Astrocyte (in vitro differentiated cells and primary cell): ENCODE results near the gene MCAT. TPM values are rescaled to one million over a fixed set of nuclear protein-coding genes. Genes with fewer than 3 reads are reported as not detected.

Experiments
- DNase-seq: peaks from one replicate; pipeline ENCODE4 v3.0.0-alpha.2; 2010; ENCODE audit warnings: low read depth
- FAIRE-seq: peaks from 2 replicates; lab custom pipeline; 2011; peaks lifted over from hg19 to GRCh38; lab: Jason Lieb, UNC
- H2AFZ ChIP-seq: 2 replicates; pipeline ENCODE4 v1.6.0; 2012; ENCODE audit warnings: low read depth, low read length, inconsistent platforms
- H3K27ac ChIP-seq: 2 replicates; pipeline ENCODE4 v1.5.1; 2011; ENCODE audit warnings: low read depth, low read length, inconsistent platforms
- H3K27me3 ChIP-seq: 2 replicates; pipeline ENCODE4 v1.6.0; 2011; ENCODE audit warnings: low read length, inconsistent platforms; ENCODE audit not compliant: insufficient read depth
- H3K36me3 ChIP-seq: 2 replicates; pipeline ENCODE4 v1.5.1; 2011; ENCODE audit warnings: low read length, inconsistent platforms; ENCODE audit not compliant: insufficient read depth
- H3K4me1 ChIP-seq: 2 replicates; pipeline ENCODE4 v1.5.1; 2011; ENCODE audit warnings: low read length, inconsistent platforms; ENCODE audit not compliant: insufficient read depth
- H3K4me2 ChIP-seq: 2 replicates; pipeline ENCODE4 v1.6.0; 2012; ENCODE audit warnings: low read length, inconsistent platforms
- H3K4me3 ChIP-seq: 2 replicates; pipeline ENCODE4 v1.5.1; 2011; ENCODE audit warnings: low read depth, mild to moderate bottlenecking, low read length, inconsistent platforms; ENCODE audit not compliant: insufficient read depth
- H3K79me2 ChIP-seq: 2 replicates; pipeline ENCODE4 v1.6.0; 2012; ENCODE audit warnings: mild to moderate bottlenecking, low read length, inconsistent platforms; ENCODE audit not compliant: insufficient read depth
- H3K9ac ChIP-seq: 2 replicates; pipeline ENCODE4 v1.6.0; 2012; ENCODE audit warnings: mild to moderate bottlenecking, low read length, inconsistent platforms
- H3K9me3 ChIP-seq: 2 replicates; pipeline ENCODE4 v1.5.1; 2012; ENCODE audit warnings: low read depth, mild to moderate bottlenecking, low read length, inconsistent platforms; ENCODE audit not compliant: insufficient read depth
- H4K20me1 ChIP-seq: 2 replicates; pipeline ENCODE4 v1.6.0; 2012; ENCODE audit warnings: low read length, inconsistent platforms; ENCODE audit not compliant: insufficient read depth
- H3K27ac Mint-ChIP-seq: one replicate; pipeline ENCODE4 v1.8.0; 2021; ENCODE audit warnings: mild to moderate bottlenecking, mixed read lengths; ENCODE audit not compliant: unreplicated experiment
- H3K27me3 Mint-ChIP-seq: one replicate; pipeline ENCODE4 v1.8.0; 2021; ENCODE audit warnings: low read depth, mixed read lengths; ENCODE audit not compliant: unreplicated experiment
- H3K36me3 Mint-ChIP-seq: one replicate; pipeline ENCODE4 v1.8.0; 2021; ENCODE audit warnings: low read depth, mixed read lengths; ENCODE audit not compliant: unreplicated experiment
- H3K4me1 Mint-ChIP-seq: one replicate; pipeline ENCODE4 v1.8.0; 2021; ENCODE audit warnings: low read depth, mixed read lengths; ENCODE audit not compliant: unreplicated experiment
- H3K4me3 Mint-ChIP-seq: one replicate; pipeline ENCODE4 v1.8.0; 2021; ENCODE audit warnings: mild to moderate bottlenecking, moderate library complexity, mixed read lengths; ENCODE audit not compliant: unreplicated experiment
- H3K9me3 Mint-ChIP-seq: one replicate; pipeline ENCODE4 v1.8.0; 2021; ENCODE audit warnings: mild to moderate bottlenecking, mixed read lengths; ENCODE audit not compliant: unreplicated experiment
- CTCF ChIP-seq: IDR thresholded peaks from 2 replicates; pipeline ENCODE4 v1.5.1; 2011; ENCODE audit warnings: low read depth, mild to moderate bottlenecking, inconsistent platforms, low read length, moderate library complexity; ENCODE audit not compliant: insufficient read depth
- EZH2 ChIP-seq: IDR thresholded peaks from 2 replicates; pipeline ENCODE4 v1.6.1; 2012; ENCODE audit warnings: mild to moderate bottlenecking, low read length, inconsistent platforms; ENCODE audit not compliant: insufficient read depth
- total RNA-seq: library from RNA; stranded (reverse); gene quantifications from 2 replicates; pipeline ENCODE4 v1.2.1, GENCODE V29; 2021

Gene MCAT
- total RNA-seq, 1 donor from 2014 or later: 15.1 TPM

GRCh38 chr22:43179146-43179910 lies 36.1 kb upstream of the MCAT start:
- H3K79me2 ChIP-seq: peaks cover 29% of the 10 kb centered on the region
- TF ChIP-seq CTCF: no peak
- TF ChIP-seq EZH2: no peak
- H3K27ac Mint-ChIP-seq: no peak overlapping the region
- no peaks in the 10 kb centered on the region for H3K9me3 Mint-ChIP-seq
- peaks cover 4% of the 10 kb centered on the region for H3K4me1 Mint-ChIP-seq
- H3K36me3 ChIP-seq: no peaks in the 10 kb centered on the region
- H3K9me3 ChIP-seq: no peaks in the 10 kb centered on the region
- H3K4me3 ChIP-seq: no peak overlapping the region
- no peak overlapping the region for H2AFZ ChIP-seq
- no peak overlapping the region for H3K27ac ChIP-seq
- peaks cover 17% of the 10 kb centered on the region for H3K36me3 Mint-ChIP-seq
- no peak for FAIRE-seq
- H3K4me3 Mint-ChIP-seq: no peak overlapping the region
- H3K4me1 ChIP-seq: peaks cover 10% of the 10 kb centered on the region
- peaks cover 12% of the 10 kb centered on the region for H4K20me1 ChIP-seq
- no peak for DNase-seq
- H3K9ac ChIP-seq: no peak overlapping the region
- H3K4me2 ChIP-seq: no peak overlapping the region
- H3K27me3 ChIP-seq: no peaks in the 10 kb centered on the region
- no peaks in the 10 kb centered on the region for H3K27me3 Mint-ChIP-seq

GRCh38 chr22:43177479-43177878 lies 34.3 kb upstream of the MCAT start:
- Histone ChIP-seq H3K4me2 (no peak overlapping the region), H2AFZ (no peak overlapping the region), H3K9me3 (no peaks in the 10 kb centered on the region), H3K4me1 (no peaks in the 10 kb centered on the region), H3K79me2 (peaks cover 11% of the 10 kb centered on the region), H3K36me3 (no peaks in the 10 kb centered on the region), H3K9ac (no peak overlapping the region), H4K20me1 (peaks cover 5% of the 10 kb centered on the region), H3K27ac (no peak overlapping the region), H3K4me3 (no peak overlapping the region), H3K27me3 (no peaks in the 10 kb centered on the region)
- FAIRE-seq: no peak
- Mint-ChIP-seq H3K4me3 (no peak overlapping the region), H3K27ac (no peak overlapping the region), H3K27me3 (no peaks in the 10 kb centered on the region), H3K36me3 (peaks cover 17% of the 10 kb centered on the region), H3K4me1 (no peaks in the 10 kb centered on the region), H3K9me3 (no peaks in the 10 kb centered on the region)
- no peak for DNase-seq
- TF ChIP-seq CTCF (no peak), EZH2 (no peak)

DNA sequence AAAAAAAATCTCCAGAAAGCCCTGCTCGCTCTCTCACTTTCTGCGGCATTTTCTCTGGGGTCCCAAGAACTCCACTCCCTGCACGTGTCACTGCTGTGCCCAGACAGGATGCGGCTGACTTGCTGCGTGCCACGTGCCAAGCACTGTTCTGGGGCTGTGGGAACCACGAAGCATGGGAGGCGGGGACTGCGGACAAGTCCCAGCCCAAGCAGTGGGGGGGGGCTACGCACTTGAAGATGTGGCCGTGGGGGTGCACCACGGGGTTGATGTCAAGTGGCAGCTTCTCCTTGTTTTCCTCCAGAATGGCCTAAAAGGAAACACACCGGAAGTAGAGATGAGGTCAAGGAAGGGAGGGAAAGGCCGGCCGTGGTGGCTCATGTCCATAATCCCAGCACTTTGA lies 32.9 kb upstream of the MCAT start:
- Histone ChIP-seq H3K4me3 (no peak overlapping the region), H3K27me3 (no peaks in the 10 kb centered on the region), H3K9me3 (no peaks in the 10 kb centered on the region), H4K20me1 (peaks cover 5% of the 10 kb centered on the region), H3K4me2 (no peak overlapping the region), H3K9ac (no peak overlapping the region), H3K79me2 (peaks cover 2% of the 10 kb centered on the region), H3K27ac (no peak overlapping the region), H3K4me1 (no peaks in the 10 kb centered on the region), H3K36me3 (no peaks in the 10 kb centered on the region), H2AFZ (no peak overlapping the region)
- Mint-ChIP-seq H3K27ac (no peak overlapping the region), H3K4me1 (no peaks in the 10 kb centered on the region), H3K9me3 (no peaks in the 10 kb centered on the region), H3K4me3 (no peak overlapping the region), H3K36me3 (peaks cover 16% of the 10 kb centered on the region), H3K27me3 (no peaks in the 10 kb centered on the region)
- FAIRE-seq (no peak), DNase-seq (no peak)
- no peak for TF ChIP-seq EZH2
- TF ChIP-seq CTCF: no peak
